ENCODE results near the gene DNAJB1.
A peak's percentile ranks its signal among the peaks of the same experiment; 100 is the strongest.

DNAJB1 gene

GRCh38 chr19:14563989-14564651 is 45.9 kb upstream of the DNAJB1 start:
- TF ChIP-seq CTCF (IDR thresholded peaks at IDR 0.05; ENCODE audit: extremely low read depth, insufficient read depth, missing control alignments), result no peak
- in situ Hi-C loops (cut with MboI; ENCODE audit: low pct_unique_long_range_greater_than_20kb, low sequenced_read_pairs, unreplicated experiment), result no loop called here
- peak; percentile 55 for DNase-seq (ENCODE audit: low spot score)

GRCh38 chr19:14563590-14563926 is 45.4 kb upstream of the DNAJB1 start:
- TF ChIP-seq CTCF (IDR thresholded peaks at IDR 0.05; ENCODE audit: extremely low read depth, insufficient read depth, missing control alignments), result no peak
- DNase-seq (ENCODE audit: low spot score), result no peak
- in situ Hi-C loops (cut with MboI; ENCODE audit: low pct_unique_long_range_greater_than_20kb, low sequenced_read_pairs, unreplicated experiment), result no loop called here

GRCh38 chr19:14562660-14563589 is 44.7 kb upstream of the DNAJB1 start:
- no peak for TF ChIP-seq CTCF (IDR thresholded peaks at IDR 0.05; ENCODE audit: extremely low read depth, insufficient read depth, missing control alignments)
- DNase-seq (ENCODE audit: low spot score), result no peak
- in situ Hi-C loops (cut with MboI; ENCODE audit: low pct_unique_long_range_greater_than_20kb, low sequenced_read_pairs, unreplicated experiment), result no loop called here

- no peak for TF ChIP-seq CTCF (IDR thresholded peaks at IDR 0.05; ENCODE audit: extremely low read depth, insufficient read depth, missing control alignments)
- in situ Hi-C loops (cut with MboI; ENCODE audit: low pct_unique_long_range_greater_than_20kb, low sequenced_read_pairs, unreplicated experiment), result no loop called here
- DNase-seq (ENCODE audit: low spot score), result peak; percentile 62
Observed at GRCh38 chr19:14561847-14562351, 43.7 kb upstream of the DNAJB1 start.

GRCh38 chr19:14561249-14561648 is 43.1 kb upstream of the DNAJB1 start:
- DNase-seq (ENCODE audit: low spot score), result no peak
- in situ Hi-C loops (cut with MboI; ENCODE audit: low pct_unique_long_range_greater_than_20kb, low sequenced_read_pairs, unreplicated experiment), result no loop called here
- TF ChIP-seq CTCF (IDR thresholded peaks at IDR 0.05; ENCODE audit: extremely low read depth, insufficient read depth, missing control alignments), result no peak

- DNase-seq (ENCODE audit: low spot score), result no peak
- TF ChIP-seq CTCF (IDR thresholded peaks at IDR 0.05; ENCODE audit: extremely low read depth, insufficient read depth, missing control alignments), result no peak
- in situ Hi-C loops (cut with MboI; ENCODE audit: low pct_unique_long_range_greater_than_20kb, low sequenced_read_pairs, unreplicated experiment), result no loop called here
Observed at GRCh38 chr19:14560776-14561108, 42.5 kb upstream of the DNAJB1 start.
